ENCODE results near the gene DNAJC16.
"Not testable (repeated sequence)": the region's sequence is repeated elsewhere in the genome, so short reads cannot be mapped to it uniquely, and the experiment has no call there.

Gene DNAJC16

DNA sequence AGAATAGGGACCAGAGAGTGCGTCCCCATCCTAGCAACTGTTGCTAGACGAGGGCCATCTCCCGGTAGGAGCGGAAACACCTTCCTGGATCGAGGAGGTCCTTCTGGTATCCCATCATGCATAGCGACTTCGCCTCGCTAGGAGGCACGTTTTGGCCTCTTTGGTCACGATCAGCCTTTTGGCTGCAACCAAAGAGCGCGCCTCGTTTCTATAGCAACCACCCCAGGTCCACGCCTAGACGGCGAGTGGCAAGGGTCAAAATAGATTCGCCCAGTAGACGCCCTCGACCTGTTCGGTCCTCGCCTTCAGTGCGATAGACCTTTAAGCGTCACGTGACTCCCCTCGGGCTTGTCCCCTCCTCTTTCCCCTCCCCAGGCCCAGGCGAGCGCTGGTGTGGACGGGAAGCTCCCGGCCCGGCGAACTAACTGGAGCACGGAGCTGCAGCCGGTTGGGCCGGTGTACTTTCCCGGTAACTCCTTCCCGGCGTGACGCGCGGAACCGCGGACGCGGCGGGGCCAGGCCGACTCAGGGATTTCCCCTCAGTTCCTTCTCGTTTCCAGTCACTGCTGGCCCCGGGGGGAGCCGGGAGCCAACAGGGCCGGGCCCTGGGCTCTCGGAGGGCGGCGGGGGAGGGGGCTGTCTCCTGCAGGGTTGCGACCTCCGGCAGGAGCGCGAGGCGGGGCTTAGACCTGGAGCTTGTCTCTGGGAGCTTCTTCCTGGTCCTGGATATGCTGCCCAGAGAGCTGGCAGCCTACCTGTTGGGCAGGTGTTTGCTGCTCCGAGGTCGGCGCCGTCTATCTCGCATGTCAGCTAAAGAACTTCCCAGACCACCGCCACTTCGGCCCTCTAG lies at the start of gene DNAJC16:
Gene DNAJC16, plus strand, starts transcription at position 359 of the 850 bp plus-strand sequence. CDS start 2,258 bp downstream, outside the sequence.
- Mint-ChIP-seq H3K27ac (peak within 1 kb of the TSS; percentile 100), H3K9me3 (no peaks in the 10 kb centered on the region), H3K4me3 (peak within 1 kb of the TSS; percentile 87), H3K36me3 (no peaks in the 10 kb centered on the region), H3K4me1 (peaks cover 58% of the 10 kb centered on the region), H3K27me3 (no peaks in the 10 kb centered on the region)

DNA sequence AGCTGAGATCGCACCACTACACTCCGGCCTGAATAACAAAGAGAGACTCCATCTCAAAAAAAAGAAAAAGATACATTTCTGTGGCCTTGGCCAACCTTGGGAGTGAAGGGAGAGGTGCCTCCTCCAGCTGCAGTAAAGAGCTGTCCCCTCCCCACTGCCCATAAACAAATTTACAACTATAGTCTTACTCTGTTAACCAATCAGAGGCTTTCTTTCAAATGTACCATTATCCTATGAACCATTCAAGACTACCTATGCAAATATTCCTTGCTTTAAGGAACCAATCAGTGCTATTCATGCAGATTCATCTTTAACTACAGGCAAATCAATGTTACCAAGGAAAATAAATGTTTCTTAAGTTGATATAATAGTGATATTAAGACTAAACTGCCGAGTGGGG lies 49.7 kb upstream of the DNAJC16 start:
- no peaks in the 10 kb centered on the region for H3K9me3 Mint-ChIP-seq
- no peaks in the 10 kb centered on the region for H3K27me3 Mint-ChIP-seq
- no peaks in the 10 kb centered on the region for H3K4me1 Mint-ChIP-seq

GRCh38 chr1:15477646-15478212 lies 48.9 kb upstream of the DNAJC16 start:
- Mint-ChIP-seq H3K4me3 (no peak overlapping the region), H3K9me3 (no peaks in the 10 kb centered on the region), H3K36me3 (no peaks in the 10 kb centered on the region), H3K27ac (no peak overlapping the region), H3K27me3 (no peaks in the 10 kb centered on the region), H3K4me1 (no peaks in the 10 kb centered on the region)

More for the DNA sequence above, 49.7 kb upstream of the DNAJC16 start:
- Mint-ChIP-seq H3K36me3 (no peaks in the 10 kb centered on the region), H3K4me3 (no peak overlapping the region), H3K27ac (no peak overlapping the region)

DNA sequence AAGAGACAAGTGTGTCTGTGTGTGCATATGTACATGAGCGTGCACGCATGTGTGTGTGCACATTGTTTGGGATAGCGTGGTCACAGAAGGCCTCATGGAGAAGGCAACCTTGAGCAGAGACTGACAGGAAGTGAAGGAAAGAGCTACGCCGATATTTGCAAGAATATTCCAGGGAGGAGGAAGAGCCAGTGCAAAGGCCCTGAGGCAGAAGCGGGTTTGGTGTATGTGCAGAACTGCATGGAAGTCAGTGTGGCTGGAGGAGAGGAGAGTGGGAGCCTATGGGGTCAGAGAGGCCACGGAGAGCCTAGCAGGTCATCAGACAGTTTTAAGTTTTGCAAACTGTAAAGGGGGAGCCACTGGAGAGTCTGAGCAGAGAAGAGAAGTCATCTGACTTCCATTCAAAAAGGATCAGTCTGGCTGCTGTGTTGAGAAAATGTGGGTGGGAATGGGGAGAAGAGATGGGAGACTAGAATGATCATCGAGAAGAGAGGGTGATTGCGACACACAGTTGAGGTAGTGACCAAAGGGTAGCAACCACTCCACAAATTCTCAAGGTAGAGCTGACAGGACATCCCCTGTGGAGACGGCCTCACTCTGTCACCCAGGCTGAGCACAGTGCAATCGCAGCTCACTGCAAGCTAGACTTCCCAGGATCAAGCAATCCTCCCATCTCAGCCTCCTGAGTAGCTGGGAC lies 46.8 kb upstream of the DNAJC16 start:
- H3K4me3 Mint-ChIP-seq: no peak overlapping the region
- H3K27ac Mint-ChIP-seq: no peak overlapping the region

DNA sequence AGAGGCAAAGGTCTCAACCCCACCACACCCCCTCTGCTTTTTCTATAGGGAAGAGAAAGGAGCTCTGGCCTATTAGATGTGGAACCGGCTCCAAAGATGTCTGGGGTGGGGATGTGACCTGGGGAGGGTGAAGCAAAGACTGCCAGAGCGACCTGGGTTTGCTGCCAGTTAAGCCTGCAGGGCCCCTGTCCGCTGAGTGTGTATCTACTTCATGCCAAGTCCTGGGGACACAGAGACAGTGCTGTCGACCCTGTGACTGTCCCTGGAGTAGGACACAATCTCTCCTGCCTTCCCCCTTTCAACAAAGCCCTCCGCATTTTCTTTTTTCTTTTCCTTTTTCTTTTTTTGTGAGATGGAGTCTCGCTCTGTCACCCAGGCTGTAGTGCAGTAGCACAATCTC lies 44.2 kb upstream of the DNAJC16 start:
- not testable (repeated sequence) for H3K4me3 Mint-ChIP-seq, H3K9me3 Mint-ChIP-seq, H3K4me1 Mint-ChIP-seq, H3K27ac Mint-ChIP-seq, H3K36me3 Mint-ChIP-seq, H3K27me3 Mint-ChIP-seq

More for the DNA sequence above, 46.8 kb upstream of the DNAJC16 start:
- no peaks in the 10 kb centered on the region for H3K27me3 Mint-ChIP-seq
- peaks cover 1% of the 10 kb centered on the region for H3K36me3 Mint-ChIP-seq
- no peaks in the 10 kb centered on the region for H3K4me1 Mint-ChIP-seq
- H3K9me3 Mint-ChIP-seq: no peaks in the 10 kb centered on the region

DNA sequence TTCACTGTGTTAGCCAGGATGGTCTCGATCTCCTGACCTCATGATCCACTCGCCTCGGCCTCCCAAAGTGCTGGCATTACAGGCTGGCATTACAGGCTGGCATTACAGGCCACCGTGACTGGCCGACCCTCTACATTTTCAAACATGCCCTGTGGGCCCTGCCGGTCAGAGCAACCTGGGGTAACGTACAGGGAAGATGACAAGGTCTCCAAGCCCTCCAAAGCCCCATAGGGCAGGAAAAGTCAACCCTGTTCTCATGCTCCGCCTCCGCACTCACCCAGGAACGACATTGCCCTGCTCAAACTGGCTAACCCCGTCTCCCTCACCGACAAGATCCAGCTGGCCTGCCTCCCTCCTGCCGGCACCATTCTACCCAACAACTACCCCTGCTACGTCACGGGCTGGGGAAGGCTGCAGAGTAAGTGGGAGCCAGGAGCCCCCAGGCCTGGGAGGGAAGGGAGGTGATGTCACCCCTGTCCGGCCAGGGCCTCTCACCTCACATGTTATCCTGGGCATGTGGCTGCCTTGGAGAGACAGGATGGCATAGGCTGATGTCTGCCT lies 43.6 kb upstream of the DNAJC16 start:
- not testable (repeated sequence) for H3K36me3 Mint-ChIP-seq, H3K9me3 Mint-ChIP-seq, H3K27ac Mint-ChIP-seq, H3K4me1 Mint-ChIP-seq, H3K4me3 Mint-ChIP-seq, H3K27me3 Mint-ChIP-seq

- Mint-ChIP-seq H3K4me1 (no peaks in the 10 kb centered on the region), H3K27ac (no peak overlapping the region), H3K4me3 (no peak overlapping the region), H3K36me3 (peaks cover 6% of the 10 kb centered on the region), H3K9me3 (no peaks in the 10 kb centered on the region), H3K27me3 (no peaks in the 10 kb centered on the region)
Measured at GRCh38 chr1:15483971-15484370, 42.7 kb upstream of the DNAJC16 start.

DNA sequence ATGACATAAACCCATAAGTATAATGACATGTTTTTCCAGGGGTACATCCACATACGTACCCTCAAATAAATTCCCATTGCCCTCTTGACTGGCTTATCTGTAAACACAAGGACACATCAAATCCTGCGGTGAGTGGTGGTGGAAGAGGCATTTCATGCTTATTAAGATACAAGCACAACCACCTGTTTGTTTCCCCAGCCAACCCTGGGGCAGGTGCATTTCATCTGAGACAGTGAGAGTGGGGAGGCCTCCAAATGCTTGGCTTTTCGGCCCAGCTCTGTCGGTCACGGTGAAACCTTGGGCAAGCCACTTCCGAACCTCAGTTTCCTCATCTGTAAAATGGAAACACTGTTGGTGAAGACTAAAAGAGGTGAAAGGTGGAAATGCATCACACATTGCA lies 42.2 kb upstream of the DNAJC16 start:
- not testable (repeated sequence) for H3K36me3 Mint-ChIP-seq, H3K27ac Mint-ChIP-seq, H3K9me3 Mint-ChIP-seq, H3K4me1 Mint-ChIP-seq, H3K4me3 Mint-ChIP-seq, H3K27me3 Mint-ChIP-seq

- H3K27ac Mint-ChIP-seq: no peak overlapping the region
- H3K4me1 Mint-ChIP-seq: no peaks in the 10 kb centered on the region
- no peak overlapping the region for H3K4me3 Mint-ChIP-seq
- H3K36me3 Mint-ChIP-seq: peaks cover 6% of the 10 kb centered on the region
- H3K9me3 Mint-ChIP-seq: no peaks in the 10 kb centered on the region
- H3K27me3 Mint-ChIP-seq: no peaks in the 10 kb centered on the region
Measured at GRCh38 chr1:15485636-15486035, 41.0 kb upstream of the DNAJC16 start.

DNA sequence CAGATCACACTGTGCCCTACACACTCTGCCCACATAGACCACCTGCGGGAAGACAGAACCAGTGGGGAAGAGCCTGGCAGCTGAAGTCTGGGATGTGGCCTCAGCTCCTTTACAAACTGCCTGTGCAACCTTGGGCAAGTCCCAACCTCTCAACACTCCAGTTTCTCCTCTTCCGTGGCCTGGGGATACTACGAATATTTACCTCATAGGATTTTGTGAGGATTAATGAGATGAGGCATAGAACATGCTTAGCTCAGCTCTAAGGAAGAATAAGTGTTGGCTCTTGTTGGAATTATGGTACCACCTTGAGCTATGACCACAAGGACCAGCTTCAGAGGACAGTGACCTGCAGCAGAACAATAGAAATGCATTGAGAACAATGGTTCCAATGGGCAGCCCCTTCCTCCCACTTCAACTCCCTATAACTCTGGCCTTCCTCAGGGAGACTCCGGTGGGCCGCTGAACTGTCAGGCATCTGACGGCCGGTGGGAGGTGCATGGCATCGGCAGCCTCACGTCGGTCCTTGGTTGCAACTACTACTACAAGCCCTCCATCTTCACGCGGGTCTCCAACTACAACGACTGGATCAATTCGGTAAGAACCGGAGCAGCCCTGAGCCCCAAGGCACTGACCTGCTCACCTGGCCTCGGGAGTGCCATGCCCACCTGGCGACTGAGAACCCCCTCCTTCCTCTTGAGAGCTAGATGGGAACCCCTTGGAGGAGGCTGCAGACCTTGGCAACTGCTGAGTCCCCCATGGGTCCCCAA lies 39.6 kb upstream of the DNAJC16 start:
- not testable (repeated sequence) for H3K4me3 Mint-ChIP-seq, H3K9me3 Mint-ChIP-seq, H3K27ac Mint-ChIP-seq, H3K4me1 Mint-ChIP-seq, H3K27me3 Mint-ChIP-seq, H3K36me3 Mint-ChIP-seq

DNA sequence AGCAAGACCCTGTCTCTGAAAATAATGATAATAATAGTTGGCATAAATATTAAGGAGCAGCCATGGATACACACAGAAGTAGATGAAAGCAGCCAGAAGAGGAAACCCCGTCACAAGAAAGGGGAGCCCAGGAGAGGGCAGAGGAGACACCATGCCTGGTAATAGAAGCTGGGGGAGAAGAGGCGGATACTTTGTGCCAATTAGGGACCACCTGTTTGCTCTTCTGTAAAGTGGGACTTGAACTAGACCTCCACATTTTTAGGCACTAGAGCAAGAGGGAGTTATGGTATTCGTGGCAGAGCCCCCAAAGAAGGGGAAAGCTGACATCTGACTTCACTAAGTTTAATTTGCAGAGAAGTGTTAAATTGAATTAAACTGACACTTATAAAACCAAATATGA lies 38.3 kb upstream of the DNAJC16 start:
- Mint-ChIP-seq H3K4me3 (no peak overlapping the region), H3K27ac (no peak overlapping the region), H3K36me3 (peaks cover 6% of the 10 kb centered on the region), H3K9me3 (no peaks in the 10 kb centered on the region), H3K4me1 (no peaks in the 10 kb centered on the region), H3K27me3 (no peaks in the 10 kb centered on the region)

GRCh38 chr1:15489052-15489736 lies 37.5 kb upstream of the DNAJC16 start:
- H3K27me3 Mint-ChIP-seq: no peaks in the 10 kb centered on the region
- H3K4me3 Mint-ChIP-seq: no peak overlapping the region
- H3K9me3 Mint-ChIP-seq: no peaks in the 10 kb centered on the region
- H3K4me1 Mint-ChIP-seq: no peaks in the 10 kb centered on the region
- H3K36me3 Mint-ChIP-seq: peaks cover 6% of the 10 kb centered on the region
- no peak overlapping the region for H3K27ac Mint-ChIP-seq

DNA sequence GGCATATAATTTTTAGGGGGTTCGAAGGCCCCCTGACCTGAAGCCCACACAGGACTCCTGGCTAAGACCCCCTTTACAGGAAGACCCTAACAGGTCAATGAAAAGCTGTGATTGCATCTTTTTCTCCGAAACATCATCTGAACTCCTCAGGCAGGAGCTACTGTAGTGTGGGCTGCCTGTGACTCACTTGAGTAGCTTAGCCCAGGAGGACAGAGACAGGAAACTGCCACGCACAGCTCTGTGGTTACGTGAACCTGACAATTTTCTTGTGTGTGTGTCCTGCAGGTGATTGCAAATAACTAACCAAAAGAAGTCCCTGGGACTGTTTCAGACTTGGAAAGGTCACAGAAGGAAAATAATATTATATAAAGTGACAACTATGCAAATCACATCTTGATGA lies 35.6 kb upstream of the DNAJC16 start:
- H3K9me3 Mint-ChIP-seq, H3K4me1 Mint-ChIP-seq, H3K27me3 Mint-ChIP-seq, H3K27ac Mint-ChIP-seq, H3K4me3 Mint-ChIP-seq, H3K36me3 Mint-ChIP-seq: not testable (repeated sequence)

DNA sequence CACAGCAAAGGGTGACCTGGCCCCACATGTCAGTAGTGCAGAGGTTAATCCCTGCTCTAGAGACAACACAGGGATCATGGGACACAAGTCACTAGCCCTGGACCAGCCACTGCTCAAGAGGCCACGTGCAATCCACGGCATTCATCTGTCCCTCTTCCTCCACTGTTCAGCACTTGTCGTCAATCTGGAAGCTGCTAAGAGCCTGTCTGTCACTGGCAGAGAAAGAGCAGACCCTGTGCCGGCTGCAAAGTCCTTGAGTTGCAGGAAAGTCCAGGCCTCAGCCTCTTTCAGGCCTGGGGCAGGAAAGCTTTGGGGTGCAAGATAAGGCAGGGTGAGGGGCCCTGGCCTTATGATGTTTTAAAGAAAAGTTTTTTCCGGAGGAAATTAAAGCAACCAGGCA lies 34.1 kb upstream of the DNAJC16 start:
- Mint-ChIP-seq H3K9me3 (no peaks in the 10 kb centered on the region), H3K4me3 (no peak overlapping the region), H3K27ac (no peak overlapping the region), H3K36me3 (peaks cover 13% of the 10 kb centered on the region), H3K27me3 (no peaks in the 10 kb centered on the region), H3K4me1 (no peaks in the 10 kb centered on the region)

DNA sequence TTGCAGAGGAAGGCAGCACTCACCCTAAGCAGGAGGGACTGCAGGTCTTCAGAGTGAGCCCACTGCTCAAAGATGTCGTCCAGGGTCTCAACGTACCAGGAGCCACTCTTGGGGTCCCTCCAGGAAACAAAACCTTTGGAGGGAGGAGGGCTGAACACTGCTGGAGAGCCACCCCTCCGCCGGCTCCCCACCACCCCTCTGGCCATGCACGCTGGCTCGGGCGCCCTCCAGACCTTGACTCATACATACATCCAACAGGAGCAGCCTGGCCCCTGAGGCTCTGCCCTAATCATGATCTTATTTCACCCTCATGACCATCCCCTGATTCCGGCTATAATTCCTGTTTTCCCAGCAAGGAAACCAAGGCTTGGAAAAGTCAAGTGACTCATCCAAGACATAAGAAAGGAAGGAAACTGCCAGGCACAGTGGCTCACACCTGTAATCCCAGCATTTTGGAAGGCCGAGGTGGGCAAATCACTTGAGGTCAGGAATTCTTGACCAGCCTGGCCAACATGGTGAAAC lies 32.7 kb upstream of the DNAJC16 start:
- H3K27me3 Mint-ChIP-seq: no peaks in the 10 kb centered on the region
- no peak overlapping the region for H3K4me3 Mint-ChIP-seq
- no peak overlapping the region for H3K27ac Mint-ChIP-seq
- no peaks in the 10 kb centered on the region for H3K4me1 Mint-ChIP-seq
- H3K9me3 Mint-ChIP-seq: no peaks in the 10 kb centered on the region
- peaks cover 14% of the 10 kb centered on the region for H3K36me3 Mint-ChIP-seq
